ENCODE data around the gene GBP4.
"Not testable (repeated sequence)": the region's sequence is repeated elsewhere in the genome, so short reads cannot be mapped to it uniquely, and the experiment has no call there.

The GBP4 gene

DNA sequence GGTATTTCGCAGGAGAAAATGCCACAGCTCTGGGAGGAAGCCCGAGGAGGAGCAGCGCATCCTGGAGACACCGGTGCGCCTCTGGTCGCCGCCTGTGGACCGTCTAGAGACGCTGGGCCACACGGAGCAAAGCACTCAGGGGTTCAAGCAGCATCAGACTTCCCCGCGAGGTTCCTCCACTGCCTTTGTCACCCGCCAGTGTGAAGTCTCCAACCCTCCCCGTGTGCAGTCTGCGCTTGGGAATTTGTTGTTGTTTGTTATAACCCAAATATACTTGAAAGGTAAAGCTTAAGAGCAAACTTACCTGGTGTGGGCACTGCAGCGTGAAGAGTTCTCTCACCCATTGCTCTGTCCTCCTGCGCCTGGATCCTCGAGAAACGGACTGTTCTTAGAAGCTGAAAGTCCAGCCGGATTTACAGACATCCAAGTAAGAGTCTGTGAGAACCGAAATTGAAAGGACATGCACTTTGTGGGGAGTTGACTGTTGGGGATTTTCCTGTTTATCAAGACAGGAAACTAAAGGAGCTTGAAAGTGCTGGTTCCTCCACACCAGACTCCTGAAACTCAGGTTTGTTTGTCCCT is at the start of gene GBP4:
Gene GBP4 (minus strand): TSS at position 452 of the 582 bp plus-strand sequence. CDS start 108 bp downstream, at position 344.
- no peak for DNase-seq (ENCODE audit: low read depth)

- DNase-seq (ENCODE audit: low read depth): no peak
These were observed 44.3 kb upstream of the GBP4 start for GRCh38 chr1:89243046-89243445.

GRCh38 chr1:89221341-89221740 is 22.6 kb upstream of the GBP4 start:
- DNase-seq (ENCODE audit: low read depth): no peak

DNA sequence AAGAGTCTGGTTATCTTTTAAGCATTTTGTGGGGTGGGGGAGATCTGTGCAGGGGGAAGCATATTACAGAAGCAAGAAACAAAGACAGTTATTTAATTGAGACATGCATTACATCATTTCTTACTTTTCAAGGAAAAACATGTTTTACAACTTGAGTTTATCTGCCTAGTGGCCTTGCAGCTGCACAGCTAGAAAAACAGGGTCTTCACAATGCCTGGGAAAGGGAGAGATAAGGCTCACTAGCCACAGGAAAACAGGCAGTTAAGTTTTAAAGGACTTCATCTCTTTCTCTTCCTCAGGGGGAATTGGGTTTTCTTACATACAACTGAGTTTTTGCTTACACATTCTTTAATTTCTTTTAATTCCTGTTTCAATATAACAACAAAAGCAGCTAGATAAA is 21.1 kb upstream of the GBP4 start:
- not testable (repeated sequence) for DNase-seq (ENCODE audit: low read depth)

DNA sequence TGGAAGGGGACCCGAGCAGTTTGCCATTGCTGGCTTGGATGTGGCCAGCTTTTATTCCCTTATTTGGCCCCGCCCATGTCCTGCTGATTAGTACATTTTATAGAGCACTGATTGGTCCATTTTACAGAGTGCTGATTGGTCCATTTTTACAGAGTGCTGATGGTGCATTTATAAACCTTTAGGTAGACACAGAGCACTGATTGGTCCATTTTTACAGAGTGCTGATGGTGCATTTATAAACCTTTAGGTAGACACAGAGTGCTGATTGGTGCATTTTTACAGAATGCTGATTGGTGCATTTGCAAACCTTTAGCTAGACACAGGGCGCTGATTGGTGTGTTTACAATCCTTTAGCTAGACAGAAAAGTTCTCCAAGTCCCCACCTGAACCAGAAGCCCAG is 20.2 kb upstream of the GBP4 start:
- DNase-seq (ENCODE audit: low read depth): not testable (repeated sequence)

- no peak for DNase-seq (ENCODE audit: low read depth)
These were observed 14.6 kb upstream of the GBP4 start for GRCh38 chr1:89213347-89213746.

- no peak for DNase-seq (ENCODE audit: low read depth)
These were observed 12.4 kb upstream of the GBP4 start for GRCh38 chr1:89211035-89211634.

DNA sequence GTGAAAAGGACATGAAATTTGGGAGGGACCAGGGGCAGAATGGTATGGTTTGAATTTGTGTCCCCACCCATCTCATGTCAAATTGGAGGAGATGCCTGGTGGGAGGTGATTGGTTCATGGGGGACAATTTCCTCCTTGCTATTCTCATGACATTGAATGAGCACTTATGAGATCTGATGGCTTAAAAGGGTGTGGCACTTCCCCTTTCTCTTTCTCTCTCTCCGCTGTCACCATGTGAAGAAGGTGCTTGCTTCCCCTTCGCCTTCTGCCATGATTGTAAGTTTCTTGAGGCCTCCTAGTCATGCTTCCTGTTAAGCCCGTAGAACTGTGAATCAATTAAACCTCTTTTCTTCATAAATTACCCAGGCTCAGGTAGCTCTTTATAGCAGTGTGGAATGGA is 7.6 kb upstream of the GBP4 start:
- DNase-seq (ENCODE audit: low read depth): no peak

- no peak for DNase-seq (ENCODE audit: low read depth)
These were observed 4.4 kb upstream of the GBP4 start for GRCh38 chr1:89203166-89203565.

DNA sequence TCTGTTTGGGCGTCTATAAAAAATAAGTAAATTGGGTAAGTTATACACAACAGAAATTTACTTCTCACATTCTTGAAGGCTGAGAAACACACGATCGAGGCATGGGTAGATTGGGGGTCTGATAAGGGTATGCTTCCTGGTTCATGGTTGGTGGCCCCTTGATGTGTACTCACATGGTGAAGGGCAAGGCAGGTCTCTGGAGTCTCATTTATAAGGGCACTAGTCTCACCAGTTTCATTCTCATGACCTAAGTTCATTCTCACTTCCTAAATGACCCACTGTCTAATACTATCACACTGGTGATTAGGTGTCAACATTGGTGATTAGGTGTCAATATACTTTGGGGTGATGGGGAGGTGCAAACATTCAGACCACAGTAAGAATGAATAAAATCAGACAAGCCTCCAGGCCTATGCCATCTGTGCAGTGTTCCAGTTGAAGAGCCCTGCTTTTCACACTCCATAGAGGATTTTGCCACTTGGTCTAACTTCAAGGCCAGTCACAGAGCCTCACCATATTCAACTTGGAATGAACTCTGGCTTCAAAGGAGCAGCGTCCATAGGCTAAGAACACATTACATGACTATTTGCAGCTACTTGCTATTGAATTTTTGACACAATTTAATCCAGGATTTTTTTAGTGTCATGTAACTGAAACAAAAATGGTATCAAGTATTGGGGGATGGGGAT is 2.5 kb upstream of the GBP4 start:
- DNase-seq (ENCODE audit: low read depth): no peak

- no peak for DNase-seq (ENCODE audit: low read depth)
These were observed 1.9 kb upstream of the GBP4 start for GRCh38 chr1:89200663-89201062.

GRCh38 chr1:89199525-89200031 is 836 bp upstream of the GBP4 start:
- DNase-seq (ENCODE audit: low read depth): no peak

GRCh38 chr1:89198081-89198480 is 661 bp downstream of the GBP4 start:
- no peak for DNase-seq (ENCODE audit: low read depth)

DNA sequence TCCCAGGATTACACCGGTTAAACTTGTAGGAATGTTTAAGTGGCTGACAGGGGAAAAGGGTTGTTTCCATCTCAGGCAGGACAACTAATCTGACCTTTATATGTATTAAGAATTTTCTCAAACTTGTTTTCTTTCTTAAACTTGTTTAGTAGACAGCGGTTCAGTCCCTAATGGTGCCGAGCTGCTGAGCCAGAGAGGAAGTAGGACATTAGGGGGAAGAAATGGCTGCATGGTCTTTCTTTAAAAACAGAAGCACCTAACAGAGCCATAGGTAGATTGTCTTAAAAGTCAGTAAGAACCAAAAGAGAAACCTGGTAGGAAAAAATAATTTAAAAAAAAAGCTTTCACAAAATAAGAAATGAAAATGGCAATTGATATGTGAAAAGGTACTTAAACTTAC is 3.3 kb downstream of the GBP4 start:
- no peak for DNase-seq (ENCODE audit: low read depth)

DNA sequence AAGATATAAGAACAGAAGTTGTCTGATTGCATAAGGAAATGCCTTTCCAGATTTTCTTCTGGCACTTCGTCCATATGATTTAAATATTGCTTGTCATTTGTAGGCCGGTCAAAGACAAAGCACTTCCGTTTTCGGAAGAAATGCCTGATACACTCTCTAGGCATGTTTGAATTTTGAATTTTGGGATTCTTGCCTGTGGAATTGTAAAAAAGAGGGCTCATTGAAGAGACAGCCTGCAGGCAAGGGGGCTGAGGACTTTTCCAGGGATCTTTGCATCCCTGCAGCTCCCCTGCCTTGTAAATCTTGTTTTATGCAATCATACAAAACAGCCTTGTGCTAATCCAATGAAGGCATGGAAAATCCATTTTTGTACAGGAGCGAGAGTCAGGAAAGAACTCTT is 7.4 kb downstream of the GBP4 start:
- DNase-seq (ENCODE audit: low read depth): no peak

GRCh38 chr1:89190017-89190416 is 8.7 kb downstream of the GBP4 start:
- DNase-seq (ENCODE audit: low read depth): no peak

GRCh38 chr1:89179343-89179742 is 19.4 kb downstream of the GBP4 start:
- no peak for DNase-seq (ENCODE audit: low read depth)

- DNase-seq (ENCODE audit: low read depth): no peak
These were observed 21.8 kb downstream of the GBP4 start for GRCh38 chr1:89176971-89177370.

- DNase-seq (ENCODE audit: low read depth): no peak
These were observed 23.0 kb downstream of the GBP4 start, which contains the start of gene GBP7 for GRCh38 chr1:89175601-89176256. Gene GBP7, minus strand, starts transcription at chr1:89176003. Its CDS starts 4,068 bp downstream, at chr1:89171935.

- no peak for DNase-seq (ENCODE audit: low read depth)
These were observed 24.3 kb downstream of the GBP4 start for GRCh38 chr1:89174491-89174890.

- DNase-seq (ENCODE audit: low read depth): no peak
These were observed 26.1 kb downstream of the GBP4 start for GRCh38 chr1:89172468-89173143.

GRCh38 chr1:89171067-89171438 is 27.7 kb downstream of the GBP4 start:
- DNase-seq (ENCODE audit: low read depth): no peak

Measured in HS-27A (cell line).